Measurements from ENCODE around the gene LRRN2.
A peak's percentile ranks its signal among the peaks of the same experiment; 100 is the strongest.

Gene LRRN2

GRCh38 chr1:204602871-204603542, 82.5 kb downstream of the LRRN2 start:
- no peak for DNase-seq (ENCODE audit: low read depth in 1 of 2, low spot score in 1 of 2)

- no peak for DNase-seq (ENCODE audit: low read depth in 1 of 2, low spot score in 1 of 2)
Observed at GRCh38 chr1:204602111-204602579, 83.4 kb downstream of the LRRN2 start.

GRCh38 chr1:204600968-204601367, 84.6 kb downstream of the LRRN2 start:
- no peak for DNase-seq (ENCODE audit: low read depth in 1 of 2, low spot score in 1 of 2)

- no peak for DNase-seq (ENCODE audit: low read depth in 1 of 2, low spot score in 1 of 2)
Observed at GRCh38 chr1:204600203-204600602, 85.3 kb downstream of the LRRN2 start.

GRCh38 chr1:204599596-204599995, 85.9 kb downstream of the LRRN2 start:
- DNase-seq (ENCODE audit: low read depth in 1 of 2, low spot score in 1 of 2) = no peak

GRCh38 chr1:204599098-204599497, 86.4 kb downstream of the LRRN2 start:
- no peak for DNase-seq (ENCODE audit: low read depth in 1 of 2, low spot score in 1 of 2)

- no peak for DNase-seq (ENCODE audit: low read depth in 1 of 2, low spot score in 1 of 2)
Observed at GRCh38 chr1:204598319-204598969, 87.1 kb downstream of the LRRN2 start.

DNA sequence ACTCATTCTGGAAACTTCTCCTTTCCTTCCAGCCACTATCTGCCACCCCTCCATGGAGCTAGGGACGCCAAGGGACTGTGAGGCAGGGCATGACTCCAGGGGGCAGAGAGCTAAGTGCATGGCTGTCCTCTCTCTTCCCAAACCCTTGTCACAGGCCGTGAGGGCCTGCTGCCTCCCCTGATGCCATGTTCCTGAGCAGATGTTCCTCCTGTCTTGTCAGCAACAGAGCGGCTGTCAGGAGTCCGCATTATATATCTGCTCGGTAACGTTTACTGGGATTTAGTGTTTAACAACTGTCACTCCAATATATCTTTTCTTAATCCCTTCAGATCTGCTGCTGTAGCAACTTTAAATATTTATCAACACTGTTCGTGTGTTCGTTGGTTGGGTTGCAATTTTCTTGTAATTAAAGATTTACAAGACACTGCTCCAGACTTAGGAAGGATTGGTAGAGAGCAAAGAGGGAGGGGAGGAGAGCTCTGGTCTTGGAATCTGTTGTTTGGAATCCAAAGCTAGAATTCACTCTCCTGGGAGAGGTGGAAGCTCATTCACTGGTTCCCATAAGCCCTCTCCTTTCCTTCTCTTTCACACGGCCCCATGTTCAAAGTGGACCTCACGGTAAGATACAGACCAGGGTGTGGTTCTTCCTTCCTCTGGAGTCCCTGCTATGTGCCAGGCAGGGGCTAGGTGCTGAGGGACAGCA, 93.1 kb downstream of the LRRN2 start:
- DNase-seq (ENCODE audit: low read depth in 1 of 2, low spot score in 1 of 2) = no peak

- no peak for DNase-seq (ENCODE audit: low read depth in 1 of 2, low spot score in 1 of 2)
Observed at GRCh38 chr1:204591473-204592090, 94.0 kb downstream of the LRRN2 start.

GRCh38 chr1:204589409-204590038, 96.0 kb downstream of the LRRN2 start:
- no peak for DNase-seq (ENCODE audit: low read depth in 1 of 2, low spot score in 1 of 2)

- DNase-seq (ENCODE audit: low read depth in 1 of 2, low spot score in 1 of 2) = no peak
Observed at GRCh38 chr1:204588826-204589225, 96.7 kb downstream of the LRRN2 start.

GRCh38 chr1:204587621-204588020, 97.9 kb downstream of the LRRN2 start:
- DNase-seq (ENCODE audit: low read depth in 1 of 2, low spot score in 1 of 2) = no peak

- no peak for DNase-seq (ENCODE audit: low read depth in 1 of 2, low spot score in 1 of 2)
Observed at GRCh38 chr1:204584699-204585372, 100.7 kb downstream of the LRRN2 start.

- no peak for DNase-seq (ENCODE audit: low read depth in 1 of 2, low spot score in 1 of 2)
Observed at GRCh38 chr1:204583909-204584632, 101.5 kb downstream of the LRRN2 start.

- no peak for DNase-seq (ENCODE audit: low read depth in 1 of 2, low spot score in 1 of 2)
Observed at GRCh38 chr1:204581759-204582158, 103.8 kb downstream of the LRRN2 start.

- DNase-seq (ENCODE audit: low read depth in 1 of 2, low spot score in 1 of 2) = no peak
Observed at GRCh38 chr1:204580862-204581261, 104.7 kb downstream of the LRRN2 start.

GRCh38 chr1:204579681-204580080, 105.9 kb downstream of the LRRN2 start:
- DNase-seq (ENCODE audit: low read depth in 1 of 2, low spot score in 1 of 2) = no peak

- peak in 1 of 2 donors; percentile 23 for DNase-seq (ENCODE audit: low read depth in 1 of 2, low spot score in 1 of 2)
Observed at GRCh38 chr1:204578867-204579664, 106.5 kb downstream of the LRRN2 start.

- DNase-seq (ENCODE audit: low read depth in 1 of 2, low spot score in 1 of 2) = no peak
Observed at GRCh38 chr1:204577794-204578478, 107.6 kb downstream of the LRRN2 start.

Data from activated CD4-positive, alpha-beta T cell treated with anti-CD3 and anti-CD28 coated beads, Interleukin-2, amount 50 U/mL, for 24 hours (primary cell).